C1 segment of cervical spinal cord (tissue), 14 donors: Measurements from ENCODE around the gene NEDD9.

Experiments used
- DNase-seq, 14 donors: peaks; one replicate each; lab custom pipeline; 2025; lab: John Stamatoyannopoulos, UW

The NEDD9 gene

DNA sequence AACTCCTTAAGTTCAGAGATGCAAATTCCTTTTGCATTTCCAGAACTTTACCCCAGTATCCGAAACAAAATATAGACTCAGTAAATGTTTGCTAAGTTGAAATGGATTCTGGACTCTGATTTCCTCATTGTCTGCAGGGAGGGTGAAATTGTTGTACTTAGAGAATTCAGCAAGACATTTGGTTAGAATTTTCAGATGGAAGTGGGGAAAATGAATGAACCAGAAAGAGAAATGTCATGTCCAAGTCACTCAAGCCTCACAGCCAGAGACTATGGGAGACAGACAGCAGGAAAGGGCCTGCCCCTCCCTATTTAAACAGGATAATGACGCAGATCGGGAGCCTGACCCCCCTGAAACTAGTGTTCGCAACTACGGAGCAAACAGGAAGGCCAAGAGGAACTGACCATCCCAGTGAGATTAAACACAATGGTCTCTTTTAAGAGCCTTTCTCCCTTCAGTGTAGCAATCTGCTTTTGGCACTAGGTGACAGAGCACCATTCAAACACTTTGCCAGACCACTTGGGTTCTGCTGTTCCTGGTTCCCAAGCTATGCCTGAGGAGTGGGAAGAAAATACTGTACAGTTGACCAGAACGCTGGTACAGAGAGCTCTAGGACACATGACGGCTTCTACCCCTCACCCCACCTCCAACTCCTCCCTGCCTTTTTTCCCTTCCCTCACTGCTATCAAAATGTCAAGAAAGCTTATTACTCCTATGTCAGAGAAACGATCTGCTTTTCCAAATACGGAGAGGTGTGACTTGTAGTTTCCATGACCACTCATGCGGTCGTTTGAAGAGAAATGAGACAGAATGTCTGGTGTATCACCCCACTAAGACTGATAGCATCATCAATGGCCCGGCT is 13.7 kb downstream of the NEDD9 start:
- DNase-seq: peak in 8 of 14 donors; percentile 10 to 50 (median 32)

DNA sequence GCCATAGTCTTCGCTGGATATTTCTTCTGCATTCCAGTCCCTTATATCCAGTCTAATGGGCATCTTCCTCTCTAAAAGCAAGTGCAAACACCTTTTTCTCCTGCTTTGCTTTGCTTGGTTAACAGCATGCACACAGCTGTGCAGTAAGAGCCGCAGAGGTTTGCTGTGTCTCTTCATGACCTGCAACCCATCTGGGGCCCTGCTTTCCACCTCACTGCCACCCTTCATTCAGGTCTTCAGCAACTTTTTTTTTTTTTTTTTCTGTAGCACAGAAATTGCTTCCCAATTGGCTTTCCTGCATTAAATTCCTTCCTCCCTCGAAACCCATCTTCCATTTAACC is 14.4 kb downstream of the NEDD9 start:
- no peak for DNase-seq

DNA sequence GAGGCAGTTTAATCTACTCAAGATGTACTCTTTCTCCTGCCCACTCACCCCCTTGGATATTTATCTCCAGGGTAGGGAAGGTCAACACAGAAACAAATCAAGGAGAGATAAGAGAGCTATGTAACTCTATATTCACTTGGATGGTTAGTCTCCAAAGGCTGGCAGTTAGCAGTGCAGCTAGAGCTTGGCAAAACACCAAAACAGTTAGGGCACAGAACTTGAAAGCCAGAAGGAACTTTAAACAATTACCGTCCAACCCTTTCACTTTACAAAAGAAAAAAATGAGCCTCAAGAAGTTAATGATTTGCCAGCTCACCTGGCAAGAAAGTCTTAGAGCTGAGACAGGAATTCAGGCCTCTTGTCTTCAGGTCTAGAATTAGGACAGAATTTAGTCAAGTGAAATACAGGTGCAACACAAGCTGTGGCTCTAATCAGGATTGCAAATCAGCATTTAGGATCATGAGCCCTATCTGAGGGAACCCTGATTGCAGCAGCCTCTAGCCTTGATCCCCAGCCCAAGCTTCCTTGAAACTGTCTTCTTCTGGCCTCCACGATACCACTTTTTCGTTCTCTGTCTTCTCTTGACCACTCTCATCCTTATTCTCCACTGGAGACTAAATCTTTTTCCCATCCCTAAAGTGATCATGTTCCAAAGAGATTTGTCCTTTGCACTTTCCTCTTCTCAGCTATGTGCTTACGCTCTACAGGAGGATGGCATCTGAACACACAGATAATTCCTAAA is 14.9 kb downstream of the NEDD9 start:
- DNase-seq: peak in 1 of 14 donors; percentile 8

DNA sequence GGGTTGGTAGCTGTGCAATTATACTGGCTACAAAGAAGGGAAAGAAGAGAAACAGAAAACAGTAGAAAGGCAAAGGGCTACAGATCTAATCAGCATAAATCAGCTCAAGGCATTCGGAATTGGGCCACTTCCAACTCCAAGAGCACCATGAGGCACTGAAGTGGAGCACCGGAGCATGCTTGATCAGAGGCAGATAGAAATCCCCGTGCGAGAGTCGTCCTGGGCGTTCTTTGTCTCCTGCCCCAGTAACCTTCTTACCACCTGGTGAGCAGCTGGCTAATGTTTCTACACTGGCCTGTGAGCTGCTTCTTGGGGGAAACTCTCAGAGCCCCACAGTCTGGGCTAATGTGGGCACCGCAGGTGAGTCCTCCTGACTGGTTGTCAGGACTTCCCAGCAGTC is 16.7 kb downstream of the NEDD9 start:
- DNase-seq: no peak

DNA sequence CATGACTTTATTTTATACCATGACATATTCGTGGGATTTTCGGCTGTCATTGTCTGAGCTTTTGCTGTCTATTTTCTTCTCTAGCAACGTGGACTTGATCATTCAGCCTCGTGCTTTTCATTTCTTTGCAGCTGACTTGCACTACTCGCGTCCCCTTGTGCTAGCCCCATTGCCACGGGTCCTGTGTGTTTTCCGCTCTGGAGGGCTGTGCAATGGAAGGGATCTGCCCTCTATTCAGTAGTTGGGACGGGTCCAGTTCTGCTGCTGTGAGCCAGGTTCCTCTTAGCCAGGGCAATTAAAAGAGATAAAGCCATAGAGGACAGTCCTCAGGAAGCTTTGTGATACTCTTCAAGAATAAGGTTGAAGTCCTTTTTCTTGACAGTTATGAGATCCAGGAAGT is 17.6 kb downstream of the NEDD9 start:
- peak in 1 of 14 donors; percentile 35 for DNase-seq

DNA sequence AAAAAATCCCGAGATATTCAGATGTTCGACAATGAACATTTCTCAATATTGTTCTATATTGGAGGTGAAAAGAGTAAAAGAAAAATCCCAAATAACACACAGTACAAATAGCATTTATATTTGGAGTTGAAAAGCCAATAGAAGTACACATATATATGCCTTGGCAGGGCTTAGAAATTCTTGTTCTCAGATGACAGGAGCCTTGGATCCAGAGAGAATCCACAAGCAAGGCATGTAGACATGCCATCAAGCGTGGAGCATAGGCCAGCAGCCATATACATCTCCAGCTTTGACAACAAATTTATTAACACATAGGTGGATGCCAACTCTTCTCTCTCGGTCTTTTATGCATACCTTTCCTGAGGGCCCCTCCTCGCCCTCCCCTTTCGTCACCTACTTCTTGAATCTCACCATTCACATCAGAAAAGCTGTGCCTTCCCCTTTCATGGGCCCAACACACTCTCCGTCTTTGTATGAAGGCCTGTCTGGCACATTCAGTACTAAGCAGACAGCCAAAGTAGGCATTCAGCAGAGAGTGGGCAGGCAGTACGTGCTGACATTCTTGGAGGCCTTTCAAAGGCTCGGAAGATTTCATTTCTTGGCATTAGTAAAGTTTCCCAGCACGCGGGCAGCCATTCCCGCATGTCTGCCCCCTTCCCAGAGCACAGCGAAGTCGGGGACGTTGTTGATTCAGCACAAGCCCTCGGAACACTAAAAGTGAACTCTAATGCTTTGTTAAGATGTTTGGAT is 18.2 kb downstream of the NEDD9 start:
- peak in 1 of 14 donors; percentile 35 for DNase-seq

DNA sequence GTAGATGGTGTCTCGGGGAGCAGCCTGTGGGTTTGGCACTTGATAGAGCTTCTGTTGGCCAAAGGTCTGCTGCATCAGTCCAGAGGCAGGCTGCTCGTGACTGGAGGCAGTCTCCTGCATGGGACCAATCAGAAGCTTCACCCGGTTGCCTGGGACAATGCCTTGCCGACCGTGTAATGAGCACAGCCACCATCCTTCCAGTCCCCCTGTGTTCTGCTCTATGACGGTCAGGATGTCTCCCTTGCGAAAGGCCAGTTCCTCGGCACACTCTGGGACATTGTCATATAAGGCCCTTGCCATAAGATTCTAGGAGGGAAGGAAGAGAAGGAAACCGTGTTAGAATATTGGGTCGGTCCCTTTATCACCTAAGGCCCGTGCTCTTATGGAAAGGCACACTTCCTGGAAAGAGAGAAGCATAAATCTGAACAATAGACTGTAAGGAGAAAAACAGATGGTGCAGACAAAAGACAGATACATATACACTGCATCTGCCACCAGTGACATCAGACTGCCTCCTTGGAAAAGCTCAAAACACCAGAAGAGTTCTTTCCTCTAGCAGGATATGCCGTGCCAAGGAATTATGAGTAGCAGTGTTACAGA is 18.9 kb downstream of the NEDD9 start:
- no peak for DNase-seq

DNA sequence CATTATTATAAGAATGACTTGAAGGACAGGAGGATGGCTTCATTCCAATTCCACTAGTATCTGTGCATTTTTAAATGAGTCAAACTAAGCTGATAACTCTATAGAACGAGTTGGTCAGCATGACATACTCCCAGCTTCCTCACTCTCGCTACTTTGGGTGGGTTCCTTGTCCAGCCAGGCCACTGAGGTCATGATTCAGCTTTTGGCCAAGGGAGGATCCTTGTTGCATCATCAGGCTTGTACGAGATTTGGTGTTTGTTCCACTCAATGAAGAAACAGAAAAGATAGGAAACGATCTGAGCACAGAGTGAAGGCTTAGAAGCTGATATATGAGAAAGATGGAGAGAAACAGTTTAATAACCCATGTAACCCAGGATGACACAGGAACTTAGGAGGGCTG is 19.8 kb downstream of the NEDD9 start:
- DNase-seq: peak in 1 of 14 donors; percentile 12

DNA sequence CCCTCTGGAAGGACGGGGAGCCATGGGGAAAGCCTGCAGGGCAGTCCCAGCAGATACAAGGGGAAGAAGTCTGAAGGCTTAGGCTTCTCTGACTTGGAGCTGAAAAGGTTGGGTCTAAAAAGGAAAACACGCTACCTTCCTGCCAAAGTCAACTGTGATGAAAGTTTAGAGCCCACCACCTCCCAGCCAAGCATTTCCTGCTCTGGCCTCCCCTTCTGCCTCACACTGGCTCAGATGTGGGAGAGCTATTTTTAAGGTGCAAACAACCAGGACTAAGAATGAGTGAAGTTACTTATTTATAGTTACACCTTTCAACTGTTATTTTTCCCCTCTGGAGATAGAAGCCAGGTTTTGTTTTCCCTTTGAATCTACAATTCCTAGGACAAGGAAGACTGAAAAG is 21.2 kb downstream of the NEDD9 start:
- no peak for DNase-seq

DNA sequence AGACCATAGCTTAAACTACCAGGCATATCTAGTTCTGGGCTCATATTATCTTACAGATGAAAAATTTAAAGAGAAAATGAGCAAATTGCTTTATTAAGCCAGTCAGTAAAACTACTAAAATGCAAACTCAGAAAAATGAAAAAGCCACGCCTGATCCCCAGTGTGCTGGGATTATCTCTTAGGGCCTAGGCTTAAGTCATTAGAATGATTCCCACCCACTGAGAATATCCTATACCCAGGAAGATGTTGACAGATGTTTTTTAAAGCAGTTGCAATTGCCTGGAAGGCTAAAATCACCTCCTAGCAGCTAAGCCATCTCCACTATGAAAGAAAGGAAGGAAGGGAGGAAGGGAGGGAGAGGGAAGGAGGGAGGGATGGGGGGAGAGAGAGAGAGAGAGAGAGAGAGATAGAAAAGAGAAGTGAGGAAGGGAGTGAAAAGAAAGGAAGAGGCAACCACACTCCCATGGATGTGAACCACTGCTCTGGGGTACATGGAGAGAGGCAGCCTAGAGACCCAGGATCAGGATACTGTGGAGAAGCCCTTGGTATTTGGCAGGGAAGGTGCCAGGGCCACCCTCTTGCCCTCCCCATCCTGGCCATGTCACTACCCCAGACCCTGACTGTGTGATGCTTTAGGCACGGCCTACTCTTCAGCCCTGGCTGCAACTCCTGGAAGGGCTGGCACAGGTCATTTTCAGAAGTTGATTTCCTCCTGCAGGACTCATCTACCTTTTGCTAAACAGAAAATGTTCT is 21.9 kb downstream of the NEDD9 start:
- no peak for DNase-seq

DNA sequence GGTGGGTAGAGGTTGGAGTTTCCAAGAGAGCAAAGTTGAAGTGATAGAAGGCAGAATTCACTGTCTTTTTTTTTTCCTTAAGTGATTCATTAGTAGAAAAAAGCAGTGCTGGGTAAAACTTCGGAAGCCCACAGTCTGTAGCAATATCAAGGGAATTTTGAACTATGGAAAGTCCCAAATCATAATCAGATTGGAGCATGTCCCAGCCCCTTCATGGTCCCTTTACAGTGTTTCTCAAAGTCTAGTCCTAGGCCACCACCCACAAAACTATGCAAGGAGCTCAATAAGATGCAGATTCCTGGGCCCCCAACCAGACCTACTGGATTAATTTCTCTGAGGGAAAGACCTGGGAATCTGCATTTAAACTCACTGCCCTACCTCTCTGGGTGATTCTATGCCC is 22.6 kb downstream of the NEDD9 start:
- no peak for DNase-seq

DNA sequence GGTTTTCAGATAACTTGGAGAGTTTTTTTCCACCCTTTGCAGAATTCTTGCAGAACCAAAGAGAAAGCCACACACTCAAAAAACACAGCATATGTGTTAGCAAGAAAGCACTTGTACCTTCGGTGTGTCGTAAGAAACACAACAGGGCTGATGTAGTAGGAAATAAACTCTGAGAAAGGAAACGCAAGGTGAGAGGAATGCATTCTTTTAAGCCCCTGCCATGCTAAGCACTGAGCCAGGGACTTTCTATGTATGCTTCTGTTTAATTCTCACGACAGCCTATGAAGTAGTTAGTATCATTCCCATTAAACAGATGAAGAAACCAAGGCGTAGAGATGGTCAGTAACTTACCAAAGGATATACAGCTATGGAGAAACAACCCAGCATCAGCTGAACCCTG is 23.1 kb downstream of the NEDD9 start:
- no peak for DNase-seq

DNA sequence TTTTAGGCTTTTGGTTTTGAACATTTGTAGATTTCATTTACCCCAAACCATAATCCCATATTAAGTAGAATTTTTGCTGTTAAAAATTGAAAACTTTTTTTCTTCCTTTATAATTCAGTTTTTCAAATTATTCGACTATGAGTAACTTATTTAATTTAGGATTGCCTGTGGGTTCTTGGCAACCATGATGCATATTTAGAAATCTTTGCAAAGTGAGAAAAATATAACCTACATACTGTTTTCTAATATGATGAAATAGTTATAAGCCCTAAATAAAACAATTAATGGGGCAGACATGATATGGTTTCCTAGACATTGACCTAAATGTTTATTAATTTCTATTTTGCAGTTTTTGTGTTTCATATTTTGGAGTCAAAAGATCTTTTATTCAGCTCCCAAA is 23.6 kb downstream of the NEDD9 start:
- no peak for DNase-seq

DNA sequence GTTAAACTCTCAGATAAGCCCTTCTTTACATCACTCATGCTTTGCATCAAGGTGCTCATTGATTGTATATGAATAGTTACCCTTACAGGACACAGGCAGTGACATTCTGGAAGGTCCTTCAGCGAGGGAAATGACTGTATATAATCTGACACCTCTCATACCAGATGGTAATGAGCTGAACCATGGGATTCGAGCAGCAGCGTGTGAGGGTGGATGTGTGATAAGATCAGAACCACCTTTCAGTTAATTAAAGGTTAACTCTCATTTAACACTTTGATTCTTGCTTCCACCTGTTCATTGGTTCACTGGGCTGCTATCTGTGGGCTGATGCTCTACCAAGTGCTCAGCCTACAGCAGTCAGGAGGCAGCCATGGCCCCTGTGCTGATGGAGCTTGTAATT is 24.2 kb downstream of the NEDD9 start:
- DNase-seq: no peak

DNA sequence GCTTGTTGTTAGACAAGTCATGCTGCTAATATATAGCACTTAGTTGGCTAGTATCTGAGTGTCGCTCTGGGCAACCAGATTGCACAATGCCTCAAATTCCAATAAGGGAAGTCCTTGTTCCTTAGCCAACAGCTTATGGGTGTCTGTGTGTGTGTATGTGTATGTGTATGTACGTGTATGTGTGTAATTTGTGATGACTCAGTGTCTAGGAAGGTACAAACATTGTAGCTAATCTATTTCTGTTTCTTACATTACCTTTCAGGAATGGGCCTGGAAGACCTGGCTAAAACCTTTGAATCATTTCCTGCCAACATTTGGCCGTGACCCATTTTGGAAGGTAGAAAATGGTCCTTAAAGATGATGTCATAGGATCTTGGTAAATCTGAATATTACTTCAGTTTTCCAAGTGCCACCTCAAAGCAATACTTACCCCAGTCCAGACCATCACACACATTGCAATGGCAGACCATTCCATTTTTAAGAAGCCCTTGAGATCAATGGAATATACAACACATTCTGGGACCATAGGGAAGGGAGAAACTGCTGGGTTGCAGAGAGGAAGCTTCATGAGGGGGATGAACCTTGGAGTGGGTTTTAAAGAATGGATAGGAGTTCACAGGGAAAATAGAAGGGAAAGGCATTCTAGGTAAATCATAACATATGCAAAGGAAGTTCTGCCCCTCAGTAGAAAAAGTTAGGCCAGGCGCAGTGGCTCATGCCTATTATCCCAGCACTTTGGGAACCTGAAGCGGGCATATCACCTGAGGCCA is 25.1 kb downstream of the NEDD9 start:
- peak in 4 of 14 donors; percentile 10 to 16 (median 16) for DNase-seq

DNA sequence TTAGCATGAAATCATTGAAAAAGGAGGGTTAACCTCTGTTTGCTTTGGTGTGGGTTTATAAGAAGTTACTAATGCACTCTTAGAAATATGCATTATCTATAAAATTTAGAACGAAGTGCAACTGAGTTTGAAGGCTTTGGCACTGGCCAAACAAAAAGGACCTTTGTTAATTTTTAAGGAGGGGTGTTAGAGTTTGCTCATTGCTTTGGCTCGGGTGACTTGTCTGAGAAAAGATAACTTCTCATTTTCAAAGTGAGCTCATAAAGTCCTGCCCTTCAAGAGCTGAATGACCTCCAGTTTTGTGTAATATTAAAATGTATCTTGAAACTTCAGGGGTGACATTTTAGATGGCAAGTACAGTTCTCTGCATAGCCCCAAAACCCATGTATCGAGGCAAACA is 25.9 kb downstream of the NEDD9 start:
- DNase-seq: no peak

DNA sequence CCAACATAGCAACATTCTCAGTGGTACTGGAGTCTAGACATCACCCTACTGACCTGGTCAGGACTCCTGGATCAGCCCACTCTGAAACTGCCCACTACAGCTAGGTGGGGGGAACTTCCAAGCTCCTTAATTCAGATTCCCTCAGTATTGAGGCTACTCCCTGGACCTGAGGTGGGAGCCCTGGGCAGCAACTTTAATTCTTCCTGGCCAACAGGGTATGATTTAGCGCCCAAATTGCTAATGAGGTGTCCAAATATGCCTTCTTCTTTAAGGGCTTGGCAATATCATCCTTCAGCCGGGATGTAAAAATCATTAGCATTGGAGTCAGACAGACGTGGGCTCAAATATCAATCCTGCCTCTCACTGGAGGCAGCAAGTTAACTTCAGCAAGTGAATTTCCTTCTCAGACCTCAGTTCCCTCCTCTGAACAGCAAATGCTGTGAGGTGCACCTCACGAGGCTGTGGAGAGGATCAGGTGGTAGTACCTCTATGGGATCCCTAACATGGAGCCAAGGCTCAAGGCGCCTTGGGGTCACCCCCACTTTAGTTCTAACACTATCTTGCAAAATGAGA is 27.6 kb downstream of the NEDD9 start:
- no peak for DNase-seq

DNA sequence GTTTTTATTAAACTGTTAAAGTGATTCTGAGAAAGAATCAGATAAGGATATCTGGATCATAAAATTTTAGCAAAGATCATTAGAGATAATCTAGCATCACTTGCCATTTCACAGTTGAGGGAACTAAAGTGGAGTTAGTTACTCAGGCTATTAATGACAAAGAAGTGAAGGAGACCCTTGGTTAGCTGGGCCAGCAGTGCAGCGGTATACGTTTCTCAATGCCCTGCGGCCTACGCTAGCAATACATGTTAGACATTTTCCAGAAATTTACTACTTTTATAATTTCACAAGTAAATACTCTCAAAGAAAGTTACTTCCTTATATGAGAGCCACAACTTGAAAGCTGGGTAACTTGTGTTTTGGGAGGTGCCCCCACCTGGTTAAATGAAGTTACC is 28.5 kb downstream of the NEDD9 start:
- no peak for DNase-seq

DNA sequence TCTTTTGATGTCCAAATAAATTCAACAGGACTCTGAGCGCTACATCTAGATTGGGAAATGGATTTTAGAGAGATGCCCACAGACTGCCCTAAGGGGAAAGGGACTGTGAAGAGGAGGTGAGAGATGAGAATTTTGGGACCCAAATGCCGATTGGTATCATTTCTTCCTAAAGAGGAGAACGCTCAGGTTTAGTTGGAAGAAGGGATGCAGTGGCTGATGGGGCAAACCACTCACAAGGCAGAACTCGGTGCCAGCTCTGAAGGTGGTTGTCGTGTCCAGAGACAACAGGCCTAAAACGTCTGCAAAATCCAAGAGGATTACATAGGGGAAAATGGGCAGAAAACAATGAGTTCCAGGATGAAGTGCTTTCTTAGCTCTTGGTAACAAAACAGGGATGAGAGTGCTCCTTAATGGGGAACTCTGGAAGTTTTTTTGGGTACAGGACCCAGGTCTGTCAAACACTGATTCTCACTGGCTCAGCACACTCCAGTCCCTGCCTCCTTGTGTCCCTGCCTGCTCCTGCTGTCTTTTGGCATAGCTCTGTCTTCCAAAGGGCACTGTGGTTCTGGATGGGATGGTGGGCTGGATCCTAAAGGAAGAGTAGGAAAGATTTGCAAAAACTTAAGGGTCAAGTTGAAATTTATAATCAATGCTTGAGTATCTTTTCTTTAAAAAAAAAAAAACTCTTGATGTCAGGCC is 29.0 kb downstream of the NEDD9 start:
- no peak for DNase-seq
